ENCODE results near the gene AZIN2.
"Not testable (repeated sequence)": the region's sequence is repeated elsewhere in the genome, so short reads cannot be mapped to it uniquely, and the experiment has no call there.

Gene AZIN2

DNA sequence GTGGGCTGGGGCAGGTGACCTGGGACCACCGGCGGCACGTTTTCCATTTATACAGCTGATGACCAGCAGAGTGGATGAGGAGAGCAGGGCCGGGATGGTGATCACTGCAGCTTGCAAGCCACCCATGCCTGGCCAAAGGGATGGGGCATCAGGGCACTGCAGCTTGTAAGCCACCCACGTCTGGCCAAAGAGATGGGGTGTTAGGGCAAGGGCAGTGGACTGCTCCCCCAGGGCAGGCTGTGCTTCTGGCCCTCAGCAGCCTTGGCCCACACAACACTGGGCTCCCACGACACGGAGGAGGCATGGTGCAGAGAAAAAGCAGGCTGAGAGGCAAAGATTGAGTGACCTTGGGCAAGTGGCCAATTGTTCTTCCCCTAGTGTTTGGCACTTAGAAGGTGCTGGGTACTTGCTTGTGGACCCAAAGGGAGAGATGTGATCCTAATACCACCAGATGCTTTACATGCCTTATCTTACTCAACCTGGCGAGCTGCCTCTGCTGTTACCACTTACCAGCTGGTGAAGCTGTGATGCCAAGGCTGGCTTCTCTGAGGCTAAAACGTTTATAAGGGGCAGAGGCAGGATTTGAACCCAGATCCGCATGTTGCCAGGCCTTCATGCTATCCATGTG is 52.6 kb downstream of the AZIN2 start:
- H3K4me3 ChIP-seq (ENCODE audit: low read depth, low read length), result no peak overlapping the region
- TF ChIP-seq, protein P1, sequence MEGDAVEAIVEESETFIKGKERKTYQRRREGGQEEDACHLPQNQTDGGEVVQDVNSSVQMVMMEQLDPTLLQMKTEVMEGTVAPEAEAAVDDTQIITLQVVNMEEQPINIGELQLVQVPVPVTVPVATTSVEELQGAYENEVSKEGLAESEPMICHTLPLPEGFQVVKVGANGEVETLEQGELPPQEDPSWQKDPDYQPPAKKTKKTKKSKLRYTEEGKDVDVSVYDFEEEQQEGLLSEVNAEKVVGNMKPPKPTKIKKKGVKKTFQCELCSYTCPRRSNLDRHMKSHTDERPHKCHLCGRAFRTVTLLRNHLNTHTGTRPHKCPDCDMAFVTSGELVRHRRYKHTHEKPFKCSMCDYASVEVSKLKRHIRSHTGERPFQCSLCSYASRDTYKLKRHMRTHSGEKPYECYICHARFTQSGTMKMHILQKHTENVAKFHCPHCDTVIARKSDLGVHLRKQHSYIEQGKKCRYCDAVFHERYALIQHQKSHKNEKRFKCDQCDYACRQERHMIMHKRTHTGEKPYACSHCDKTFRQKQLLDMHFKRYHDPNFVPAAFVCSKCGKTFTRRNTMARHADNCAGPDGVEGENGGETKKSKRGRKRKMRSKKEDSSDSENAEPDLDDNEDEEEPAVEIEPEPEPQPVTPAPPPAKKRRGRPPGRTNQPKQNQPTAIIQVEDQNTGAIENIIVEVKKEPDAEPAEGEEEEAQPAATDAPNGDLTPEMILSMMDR (IDR thresholded peaks at IDR 0.05; ENCODE audit: low read depth, low read length), result no peak
- DNase-seq (ENCODE audit: low read depth, low spot score), result no peak
- in situ Hi-C loops (cut with HindIII; ENCODE audit: low sequenced_read_pairs), result no loop called here

DNA sequence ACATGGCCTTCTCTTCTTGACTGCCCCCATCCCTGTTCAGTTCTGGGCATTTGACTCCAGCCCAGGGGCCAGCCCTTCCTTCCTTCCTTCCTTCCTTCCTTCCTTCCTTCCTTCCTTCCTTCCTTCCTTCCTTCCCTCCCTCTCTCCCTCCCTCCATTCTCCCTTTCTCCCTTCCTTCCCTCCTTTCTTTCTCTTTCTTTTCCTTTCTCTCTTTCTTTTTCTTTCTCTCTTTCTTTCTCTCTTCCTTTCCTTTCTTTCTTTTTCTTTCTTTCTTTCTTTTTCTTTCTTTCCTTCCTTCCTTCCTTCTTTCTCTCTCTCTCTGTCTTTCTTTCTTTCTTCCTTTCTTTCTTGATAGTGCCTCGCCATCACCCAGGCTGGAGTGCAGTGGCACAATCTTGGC is 55.1 kb downstream of the AZIN2 start:
- H3K4me3 ChIP-seq (ENCODE audit: low read depth, low read length); in situ Hi-C loops (cut with HindIII; ENCODE audit: low sequenced_read_pairs); DNase-seq (ENCODE audit: low read depth, low spot score): not testable (repeated sequence)

DNA sequence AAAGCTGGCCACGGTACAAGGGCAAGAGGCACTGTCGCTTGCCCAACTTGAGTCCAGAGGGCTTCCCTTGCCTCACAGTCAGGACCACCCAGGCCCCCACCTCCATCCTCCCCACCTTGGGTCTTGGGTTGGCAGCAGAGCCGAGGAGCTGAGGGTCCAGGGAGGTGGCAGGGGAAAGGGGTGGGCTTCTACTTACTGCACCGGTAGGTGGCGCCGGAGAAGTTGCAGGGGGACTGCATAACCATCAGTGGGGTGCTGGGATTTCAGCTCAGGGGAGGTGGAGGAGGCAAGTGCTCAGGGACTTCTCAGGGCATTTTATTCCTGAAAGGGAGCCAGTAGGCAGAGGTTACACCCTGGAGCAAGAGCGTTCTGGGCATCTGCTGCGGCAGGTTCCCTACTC is 56.8 kb downstream of the AZIN2 start:
- TF ChIP-seq, protein P1 (IDR thresholded peaks at IDR 0.05; ENCODE audit: low read depth, low read length), result peak; percentile 72
- no peak for DNase-seq (ENCODE audit: low read depth, low spot score)
- H3K4me3 ChIP-seq (ENCODE audit: low read depth, low read length), result no peak overlapping the region
- in situ Hi-C loops (cut with HindIII; ENCODE audit: low sequenced_read_pairs), result no loop called here

DNA sequence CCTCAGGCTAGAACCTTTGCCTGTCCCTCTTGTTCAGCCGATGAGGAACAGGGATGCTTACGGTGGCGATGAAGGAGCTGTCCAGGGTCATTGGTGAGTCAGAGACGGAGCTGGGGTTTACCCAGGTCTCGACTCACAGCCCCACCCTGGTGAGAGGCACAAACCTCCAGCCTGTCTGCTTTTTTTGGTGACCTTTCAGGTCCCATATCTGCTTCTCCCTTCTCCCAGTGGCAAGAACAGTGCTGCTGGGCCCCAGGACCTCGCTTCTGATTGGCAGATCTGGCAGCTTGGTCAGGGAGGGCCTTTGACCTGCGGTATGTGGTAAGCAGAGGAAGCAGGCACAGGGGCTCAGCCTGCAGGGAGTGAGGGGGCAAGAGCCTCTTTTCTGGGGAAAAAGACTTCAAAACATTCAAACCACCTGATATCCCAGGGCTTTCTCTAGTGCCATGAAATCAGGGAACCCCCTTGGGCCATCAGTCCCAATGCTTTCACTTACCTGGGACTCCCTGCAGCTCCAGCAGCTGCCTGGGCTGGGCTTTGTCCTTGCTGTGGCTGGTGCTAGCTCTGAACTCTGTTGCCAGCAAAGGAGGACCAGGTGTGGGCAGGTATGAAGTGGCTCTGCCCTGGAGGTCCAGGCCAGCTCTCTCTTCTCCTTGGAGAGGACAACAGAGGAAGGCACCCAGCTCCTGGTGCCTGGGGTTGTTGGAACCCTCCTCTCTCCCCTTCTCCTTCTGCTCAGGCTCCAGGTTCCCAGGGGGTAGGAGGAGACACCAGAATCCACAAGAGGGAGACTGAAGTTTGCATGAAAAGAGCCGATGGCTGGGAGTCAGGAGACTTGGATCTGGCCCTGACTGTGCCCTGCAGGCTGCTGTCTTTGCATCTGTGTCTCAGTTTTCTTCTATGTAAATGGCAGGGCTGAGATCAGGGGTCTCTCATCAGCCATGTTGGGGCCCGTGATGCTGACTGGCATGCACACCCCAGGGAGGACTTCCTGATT is 59.5 kb downstream of the AZIN2 start:
- in situ Hi-C loops (cut with HindIII; ENCODE audit: low sequenced_read_pairs), result no loop called here
- TF ChIP-seq, protein P1 (IDR thresholded peaks at IDR 0.05; ENCODE audit: low read depth, low read length), result peak; percentile 30
- no peak for DNase-seq (ENCODE audit: low read depth, low spot score)
- H3K4me3 ChIP-seq (ENCODE audit: low read depth, low read length), result no peak overlapping the region

DNA sequence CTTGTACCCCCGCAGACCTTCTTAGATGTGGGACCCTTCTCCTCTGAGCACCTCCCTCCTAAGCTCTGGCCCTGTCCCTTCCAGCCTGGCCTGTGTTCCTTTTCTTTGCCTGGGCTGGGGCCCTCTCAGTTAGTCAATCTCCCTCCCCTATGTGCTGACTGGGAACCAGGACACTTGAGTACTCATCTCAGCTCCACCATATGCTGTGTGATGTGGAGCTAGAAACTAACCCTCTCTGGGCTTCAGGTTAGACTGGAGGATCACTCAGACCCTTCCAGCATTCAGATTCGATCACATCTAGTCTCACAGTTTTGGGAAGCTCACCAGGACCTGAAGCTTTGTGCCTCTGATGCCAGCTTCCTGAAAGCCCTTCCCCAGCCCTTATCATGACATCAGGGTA is 60.3 kb downstream of the AZIN2 start:
- no peak for DNase-seq (ENCODE audit: low read depth, low spot score)
- TF ChIP-seq, protein P1 (IDR thresholded peaks at IDR 0.05; ENCODE audit: low read depth, low read length), result no peak
- in situ Hi-C loops (cut with HindIII; ENCODE audit: low sequenced_read_pairs), result no loop called here
- H3K4me3 ChIP-seq (ENCODE audit: low read depth, low read length), result no peak overlapping the region

DNA sequence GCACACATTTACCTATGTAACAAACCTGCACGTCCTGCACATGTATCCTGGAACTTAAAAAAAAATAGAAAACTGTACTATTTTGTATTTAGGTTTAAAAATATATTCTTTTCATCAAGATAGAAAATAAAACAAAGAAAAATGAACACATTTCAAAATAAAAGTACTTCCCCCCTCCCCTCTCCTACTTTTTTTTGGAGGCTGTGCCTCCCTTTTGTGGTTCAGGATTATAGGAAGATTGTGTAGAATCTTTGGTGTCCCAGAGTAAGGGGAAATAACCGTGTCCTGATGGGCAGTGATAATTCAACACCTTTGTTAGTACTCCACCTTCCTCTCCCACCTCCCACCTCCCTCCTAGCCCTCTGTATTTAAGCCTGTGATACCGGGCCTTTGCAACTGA is 60.8 kb downstream of the AZIN2 start:
- DNase-seq (ENCODE audit: low read depth, low spot score), result no peak
- in situ Hi-C loops (cut with HindIII; ENCODE audit: low sequenced_read_pairs), result no loop called here
- no peak overlapping the region for H3K4me3 ChIP-seq (ENCODE audit: low read depth, low read length)
- TF ChIP-seq, protein P1 (IDR thresholded peaks at IDR 0.05; ENCODE audit: low read depth, low read length), result no peak
